Stimulated activated CD8-positive, alpha-beta memory T cell treated with anti-CD3 and anti-CD28 coated beads, Interleukin-7, amount 100 ng/mL, for 48 hours (primary cell): Measurements from ENCODE around the gene AREL1.

Experiments used
- DNase-seq, 2 donors: peaks; one replicate each; pipeline ENCODE4 v3.0.0-alpha.2; 2020; ENCODE audit warnings: low read depth in 1 of 2; ENCODE audit errors: extremely low read depth in 1 of 2

AREL1 gene

GRCh38 chr14:74697976-74698375 is 14.9 kb downstream of the AREL1 start:
- no peak for DNase-seq

DNA sequence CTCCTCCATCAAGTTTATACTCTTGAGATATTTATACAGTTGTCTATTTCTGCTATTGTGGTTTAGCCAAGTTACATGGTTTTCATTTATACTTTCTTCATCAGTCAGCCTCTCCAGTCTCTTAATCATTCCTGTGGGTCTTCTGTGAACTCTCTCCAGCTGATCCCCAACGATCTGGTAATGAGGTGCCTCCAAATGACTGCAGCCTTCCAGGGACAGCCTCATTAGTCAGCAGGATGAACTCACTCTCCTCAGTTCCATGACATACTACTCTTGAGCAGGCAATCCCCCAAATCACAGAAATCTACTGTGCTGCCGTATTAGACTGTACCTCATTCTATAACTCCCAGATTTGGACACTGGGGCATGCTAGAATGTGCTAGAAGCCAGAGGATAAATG is 15.3 kb downstream of the AREL1 start:
- no peak for DNase-seq

GRCh38 chr14:74697011-74697410 is 15.9 kb downstream of the AREL1 start:
- DNase-seq, result no peak

GRCh38 chr14:74695406-74695805 is 17.5 kb downstream of the AREL1 start:
- no peak for DNase-seq

- no peak for DNase-seq
Measured at GRCh38 chr14:74693191-74693590, 19.7 kb downstream of the AREL1 start.

- no peak for DNase-seq
Measured at GRCh38 chr14:74691456-74691855, 21.4 kb downstream of the AREL1 start.

DNA sequence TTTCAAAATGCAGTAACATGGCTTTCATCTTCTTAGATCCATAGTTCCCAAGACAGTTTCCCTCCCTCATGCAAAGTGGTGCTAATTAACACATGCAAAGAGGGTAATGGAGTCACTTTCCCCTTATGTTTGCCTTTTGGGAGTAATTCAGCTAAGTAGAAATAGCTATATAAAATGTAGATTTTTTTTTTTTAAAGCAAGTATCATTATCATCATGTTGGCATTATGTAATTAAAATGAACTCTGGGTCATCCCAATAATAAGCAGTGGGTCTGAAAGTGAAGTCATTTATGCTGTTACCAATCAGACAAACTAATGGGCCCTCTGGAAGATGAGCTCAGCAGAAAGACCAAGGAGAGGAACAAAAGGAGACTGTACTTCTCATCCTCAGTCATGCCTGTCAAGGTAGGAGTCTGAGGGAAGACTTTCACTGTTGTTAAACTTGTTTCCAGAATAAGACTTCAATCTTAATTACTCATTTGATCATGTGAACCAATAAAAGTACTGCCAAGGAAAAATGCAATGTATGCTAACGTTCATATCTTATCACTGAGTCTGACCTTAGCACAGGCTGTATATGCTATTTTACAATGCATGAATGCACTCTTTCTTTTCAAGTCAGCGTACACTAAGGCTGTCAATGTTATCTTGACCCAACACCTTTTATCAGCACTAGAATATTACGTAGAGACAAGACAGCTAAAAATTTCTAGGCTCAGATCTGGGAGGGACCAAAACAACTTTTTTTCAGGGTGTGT is 26.8 kb downstream of the AREL1 start:
- no peak for DNase-seq

- DNase-seq, result no peak
Measured at GRCh38 chr14:74685056-74685455, 27.8 kb downstream of the AREL1 start.

GRCh38 chr14:74684434-74684833 is 28.4 kb downstream of the AREL1 start:
- no peak for DNase-seq

GRCh38 chr14:74683406-74683805 is 29.5 kb downstream of the AREL1 start:
- no peak for DNase-seq

DNA sequence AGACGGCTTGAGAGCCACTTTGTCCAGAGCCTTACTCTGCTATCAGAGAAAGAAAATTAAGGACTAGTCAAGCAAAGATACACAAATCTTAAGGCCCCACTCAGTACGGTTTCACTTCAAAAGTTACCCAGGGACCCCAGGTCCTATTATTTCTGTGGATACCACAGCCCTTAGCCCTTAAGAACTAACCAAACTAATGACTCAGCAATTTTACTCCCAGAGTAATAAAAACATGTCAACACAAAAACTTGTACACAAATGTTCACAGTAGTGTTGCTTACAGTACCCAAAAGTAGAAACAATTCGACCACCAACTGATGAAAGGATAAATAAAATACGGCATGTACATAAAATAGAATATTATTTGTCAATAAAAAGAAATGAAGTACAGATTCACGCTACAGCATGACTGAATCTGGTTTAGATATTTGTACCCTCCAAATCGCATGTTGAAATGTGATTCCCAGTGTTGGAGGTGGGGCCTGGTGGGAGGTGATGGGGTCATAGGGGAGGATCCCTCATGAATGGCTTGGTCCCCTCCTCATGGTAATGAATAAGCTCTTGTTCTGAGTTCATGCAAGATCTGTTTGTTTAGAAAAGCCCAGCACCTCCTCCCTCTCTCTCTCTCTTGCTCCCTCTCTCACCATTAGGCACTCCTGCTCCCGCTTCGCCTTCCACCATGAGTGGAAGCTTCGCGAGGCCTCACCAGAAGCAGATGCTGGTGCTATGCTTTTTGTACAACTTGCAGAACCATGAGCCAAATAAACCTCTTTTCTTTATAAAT is 30.5 kb downstream of the AREL1 start:
- DNase-seq, result no peak

GRCh38 chr14:74675219-74675618 is 37.7 kb downstream of the AREL1 start:
- no peak for DNase-seq

DNA sequence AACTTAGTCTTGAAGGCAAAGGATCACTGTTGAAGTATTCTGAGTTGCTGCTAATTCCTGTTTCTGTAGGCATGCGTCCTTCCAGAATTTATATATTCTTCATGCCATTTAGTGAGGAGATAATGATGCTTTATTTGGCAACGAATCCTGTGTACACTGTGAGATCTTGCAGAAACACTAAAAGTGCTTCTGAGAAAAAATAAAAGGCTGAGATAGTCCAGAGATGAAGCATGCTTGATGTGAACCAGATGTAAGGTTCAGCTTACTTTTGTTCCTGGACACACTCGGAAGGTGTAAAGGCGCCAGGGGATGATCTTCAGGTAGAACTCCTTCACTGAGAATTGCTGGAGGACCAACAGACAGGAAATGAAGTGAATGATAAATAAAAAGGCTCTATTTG is 39.1 kb downstream of the AREL1 start:
- DNase-seq, result no peak

GRCh38 chr14:74671789-74672188 is 41.1 kb downstream of the AREL1 start:
- no peak for DNase-seq

DNA sequence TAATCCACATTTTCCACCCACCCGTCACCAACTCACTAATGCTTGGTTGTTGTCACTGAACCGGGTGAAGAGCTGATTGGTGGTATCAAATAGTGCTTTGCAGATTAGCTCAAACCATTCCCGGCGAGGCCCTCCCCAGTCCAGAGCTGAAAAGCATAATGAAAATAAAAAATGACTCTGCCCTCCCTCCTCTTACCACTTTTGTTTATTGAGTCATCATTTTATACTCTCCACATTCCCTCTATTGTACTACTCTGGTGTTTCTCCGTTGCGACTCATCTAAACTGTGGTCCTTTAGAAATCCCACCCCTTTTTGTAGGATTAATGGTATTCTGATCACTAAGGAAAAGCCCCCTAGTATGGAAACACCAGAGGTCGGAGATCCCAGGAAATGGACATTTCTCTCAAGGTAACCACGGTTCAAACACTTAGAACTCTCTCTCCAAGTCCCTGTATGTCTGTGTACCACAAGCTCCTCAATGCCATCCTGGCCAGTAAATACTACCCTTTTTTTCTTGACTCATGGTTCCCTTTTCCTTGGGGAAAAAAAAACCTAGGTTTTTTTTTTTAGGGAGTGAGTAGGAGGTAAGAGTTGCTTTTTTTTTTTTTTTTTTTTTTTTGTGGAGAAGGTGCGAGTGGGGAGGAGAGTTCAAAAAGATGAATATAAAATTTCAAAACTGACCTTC is 42.0 kb downstream of the AREL1 start:
- DNase-seq, result no peak

GRCh38 chr14:74669846-74670245 is 43.0 kb downstream of the AREL1 start:
- no peak for DNase-seq

DNA sequence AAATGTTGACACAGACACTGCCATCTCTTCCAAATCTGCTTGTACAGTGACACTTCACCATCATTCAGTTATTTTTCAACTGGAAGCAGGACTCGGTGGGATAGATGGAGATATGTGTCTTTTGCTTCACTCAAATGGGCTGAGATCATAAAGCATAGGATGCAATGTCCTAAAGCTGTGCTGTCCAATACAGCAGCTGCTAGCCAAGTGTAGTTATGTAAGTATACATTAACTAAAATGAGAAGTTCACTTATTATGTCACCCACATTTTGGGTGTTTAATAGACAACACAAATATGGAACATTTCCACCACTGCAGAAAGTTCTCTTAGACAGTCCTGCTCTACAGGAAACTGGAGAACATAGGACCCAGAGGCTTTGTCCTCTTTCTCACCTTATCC is 43.6 kb downstream of the AREL1 start:
- no peak for DNase-seq

GRCh38 chr14:74667758-74668157 is 45.1 kb downstream of the AREL1 start:
- no peak for DNase-seq

DNA sequence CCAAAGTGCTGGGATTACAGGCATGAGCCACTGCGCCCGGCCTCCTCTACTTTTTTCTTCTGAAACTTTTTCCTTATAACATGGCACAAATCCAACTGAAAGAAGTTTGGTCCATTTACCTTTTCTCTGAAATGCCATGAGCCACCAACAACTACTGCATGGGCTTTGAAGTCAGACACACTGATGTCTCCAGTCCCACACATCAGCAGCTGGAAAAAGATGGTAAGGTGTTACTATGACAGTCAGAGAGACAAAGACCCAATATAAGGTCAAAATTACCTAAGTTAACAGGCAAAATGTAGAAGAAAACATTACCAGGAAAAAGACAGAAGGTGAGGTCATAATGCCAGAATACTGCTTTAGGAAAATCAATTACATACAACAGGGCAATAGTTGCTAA is 48.2 kb downstream of the AREL1 start:
- no peak for DNase-seq

DNA sequence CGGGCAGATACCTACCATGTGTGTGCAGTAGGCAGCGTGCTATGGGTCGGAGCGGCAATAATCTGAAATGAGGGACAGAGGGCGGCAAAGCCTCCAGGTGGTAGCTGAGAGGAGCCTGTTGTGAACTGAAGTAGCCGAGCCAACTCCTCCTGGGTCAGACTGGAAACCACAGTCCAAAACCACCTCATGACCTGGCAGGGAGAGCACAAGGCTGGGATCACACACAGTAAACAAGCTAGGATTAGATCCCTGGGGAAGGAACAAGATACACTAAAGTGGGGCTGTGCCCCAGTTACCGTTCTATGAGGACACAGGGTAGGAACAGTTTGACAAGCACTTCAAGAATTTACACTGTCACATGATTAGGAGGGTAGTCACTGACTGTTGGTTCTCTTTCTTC is 49.0 kb downstream of the AREL1 start:
- DNase-seq, result no peak

DNA sequence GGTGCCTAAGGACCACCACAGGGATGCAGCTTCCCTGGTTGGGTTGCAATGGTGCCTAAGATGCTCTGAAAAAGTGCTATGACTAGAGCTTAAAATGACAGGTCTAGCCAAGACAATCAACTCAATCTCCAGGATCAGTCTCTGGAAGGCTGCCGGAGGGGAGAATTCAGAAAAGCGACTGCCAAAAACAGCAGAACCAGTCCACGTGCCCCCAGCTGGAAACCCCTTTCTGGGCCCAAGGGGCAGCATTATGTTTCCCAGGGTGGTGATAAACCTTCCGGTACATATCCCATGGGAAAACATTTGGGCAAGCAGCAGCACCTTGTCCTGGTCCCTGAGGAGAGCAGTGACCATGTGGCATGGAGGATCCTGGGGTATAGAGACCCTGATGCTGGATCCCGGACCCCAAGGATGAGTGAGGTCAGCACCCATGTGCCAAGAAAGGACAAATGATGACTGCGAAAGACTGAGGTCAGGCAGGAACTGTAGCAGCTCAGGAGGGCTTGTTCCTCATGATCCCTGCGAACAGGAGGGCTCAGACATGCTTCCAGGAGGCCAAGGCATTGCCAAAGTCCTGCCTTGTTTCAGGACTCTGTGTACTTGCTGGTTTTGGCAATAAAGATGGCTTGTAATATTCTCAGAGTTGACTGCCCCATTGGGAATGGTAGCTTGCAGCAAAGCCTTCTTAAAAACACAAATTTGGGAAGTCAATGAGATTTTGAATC is 51.0 kb downstream of the AREL1 start:
- DNase-seq, result no peak
